Breast epithelium (tissue), 4 donors: ENCODE measurements around the gene TOE1. TPM values are rescaled to one million over a fixed set of nuclear protein-coding genes. Genes with fewer than 3 reads are reported as not detected.

Experiments
- DNase-seq, 2 donors: peaks; one replicate each; pipeline ENCODE4 v3.0.0-alpha.2; 2019; ENCODE audit warnings: low spot score in 2 of 2
- H3K27ac ChIP-seq, 2 donors: fragments of 200-600 bp; sonication (generic) in 1 of 2; one replicate each; pipeline ENCODE4 v1.5.1; 2016 to 2019; ENCODE audit warnings: mild to moderate bottlenecking in 1 of 2
- H3K27me3 ChIP-seq, 2 donors: fragments of 200-600 bp; sonication (generic) in 1 of 2; one replicate each; pipeline versions ENCODE4 v1.5.1 to v1.6.0; 2017 to 2019; ENCODE audit warnings: control low read depth in 1 of 2, mild to moderate bottlenecking in 1 of 2
- H3K36me3 ChIP-seq: fragments of 200-600 bp; one replicate; pipeline ENCODE4 v1.5.1; 2019
- H3K4me1 ChIP-seq, 2 donors: fragments of 200-600 bp; sonication (generic); one replicate each; pipeline ENCODE4 v1.5.1; 2016 to 2019; ENCODE audit warnings: control low read depth in 1 of 2
- H3K4me3 ChIP-seq, 3 donors: fragments of 200-600 bp; sonication (generic); 1 replicate in 2 of 3; 2 replicates in 1 of 3; pipeline ENCODE4 v1.5.1; 2016 to 2019; ENCODE audit warnings: mild to moderate bottlenecking in 3 of 3, moderate library complexity in 2 of 3
- H3K9me3 ChIP-seq, 2 donors: fragments of 200-600 bp; sonication (generic) in 1 of 2; one replicate each; pipeline ENCODE4 v1.5.1; 2016 to 2019; ENCODE audit warnings: control low read depth in 1 of 2
- CTCF ChIP-seq, 3 donors: fragments of 450-650 bp; IDR thresholded peaks; one replicate each; pipeline ENCODE4 v1.5.1; 2016 to 2017; ENCODE audit warnings: antibody characterized with exemption in 3 of 3, mild to moderate bottlenecking in 3 of 3, moderate library complexity in 3 of 3
- POLR2A ChIP-seq: fragments of 450-650 bp; IDR thresholded peaks from one replicate; pipeline ENCODE4 v1.6.1; 2016; ENCODE audit warnings: antibody characterized with exemption, mild to moderate bottlenecking, moderate library complexity
- POLR2AphosphoS5 ChIP-seq, 3 donors: sonication (generic); formaldehyde crosslinking; IDR thresholded peaks; one replicate each; pipeline ENCODE4 v1.6.1; 2017; ENCODE audit warnings: antibody characterized with exemption in 3 of 3
- intact Hi-C: fragments of 100-400 bp; cut with DNase I; formaldehyde crosslinking; loops from one replicate; pipeline ENCODE4 v1.15.1; 2023; ENCODE audit warnings: low total_unique reads
- total RNA-seq, 3 donors: library from RNA; depleted of rRNA; stranded (reverse); fragments of >200 nt; gene quantifications; one replicate each; pipeline ENCODE4 v1.1.0, GENCODE V29; 2016

Gene TOE1
- total RNA-seq, 3 donors from 2014 or later = 8.6 to 21.2 (median 11.1) TPM

GRCh38 chr1:45304311-45305081 lies 35.5 kb upstream of the TOE1 start:
- H3K4me1 ChIP-seq = peaks cover 0 to 6% of the 10 kb centered on the region in 2 donors
- no peak for TF ChIP-seq CTCF (IDR thresholded peaks at IDR 0.05)
- TF ChIP-seq POLR2A = no peak
- no peak for TF ChIP-seq POLR2AphosphoS5 (IDR thresholded peaks at IDR 0.05)
- H3K4me3 ChIP-seq = peak overlapping the region; percentile 62 to 86 (median 67)
- no peaks in the 10 kb centered on the region for H3K27me3 ChIP-seq
- intact Hi-C loops = loop anchor here (5.0 kb wide), 1 partner anchor 292 kb away; the partner anchor contains the start of genes HECTD3 and UROD
- no peaks in the 10 kb centered on the region for H3K36me3 ChIP-seq
- H3K27ac ChIP-seq = peak overlapping the region; percentile 91 to 96
- DNase-seq = no peak
- H3K9me3 ChIP-seq = no peaks in the 10 kb centered on the region

GRCh38 chr1:45305231-45305630 lies 34.7 kb upstream of the TOE1 start:
- H3K27ac ChIP-seq = no peak overlapping the region
- intact Hi-C loops = no loop called here
- H3K36me3 ChIP-seq = no peaks in the 10 kb centered on the region
- no peak overlapping the region for H3K4me3 ChIP-seq
- TF ChIP-seq POLR2A = no peak
- TF ChIP-seq CTCF (IDR thresholded peaks at IDR 0.05) = no peak
- TF ChIP-seq POLR2AphosphoS5 (IDR thresholded peaks at IDR 0.05) = no peak
- DNase-seq = no peak
- H3K27me3 ChIP-seq = no peaks in the 10 kb centered on the region
- no peaks in the 10 kb centered on the region for H3K9me3 ChIP-seq
- peaks cover 0 to 6% of the 10 kb centered on the region in 2 donors for H3K4me1 ChIP-seq

- Histone ChIP-seq H3K9me3 (no peaks in the 10 kb centered on the region), H3K36me3 (no peaks in the 10 kb centered on the region), H3K27me3 (no peaks in the 10 kb centered on the region), H3K4me1 (peaks cover 0 to 6% of the 10 kb centered on the region in 2 donors), H3K27ac (no peak overlapping the region), H3K4me3 (no peak overlapping the region)
- intact Hi-C loops = no loop called here
- DNase-seq = no peak
- TF ChIP-seq CTCF (IDR thresholded peaks at IDR 0.05) (no peak), POLR2A (no peak), POLR2AphosphoS5 (IDR thresholded peaks at IDR 0.05) (no peak)
Observed at GRCh38 chr1:45306319-45306718, 33.7 kb upstream of the TOE1 start.

- H3K4me3 ChIP-seq = no peak overlapping the region
- H3K9me3 ChIP-seq = no peaks in the 10 kb centered on the region
- H3K4me1 ChIP-seq = peaks cover 0 to 6% of the 10 kb centered on the region in 2 donors
- TF ChIP-seq CTCF (IDR thresholded peaks at IDR 0.05) (no peak), POLR2AphosphoS5 (IDR thresholded peaks at IDR 0.05) (no peak), POLR2A (no peak)
- no peak for DNase-seq
- no peaks in the 10 kb centered on the region for H3K36me3 ChIP-seq
- no peak overlapping the region for H3K27ac ChIP-seq
- intact Hi-C loops = no loop called here
- no peaks in the 10 kb centered on the region for H3K27me3 ChIP-seq
Observed at GRCh38 chr1:45306905-45307304, 33.1 kb upstream of the TOE1 start.

GRCh38 chr1:45314266-45314665 lies 25.7 kb upstream of the TOE1 start:
- no peak overlapping the region for H3K4me3 ChIP-seq
- H3K9me3 ChIP-seq = no peaks in the 10 kb centered on the region
- no peak overlapping the region for H3K27ac ChIP-seq
- no peak for DNase-seq
- no peaks in the 10 kb centered on the region for H3K4me1 ChIP-seq
- intact Hi-C loops = no loop called here
- no peaks in the 10 kb centered on the region for H3K36me3 ChIP-seq
- TF ChIP-seq POLR2AphosphoS5 (IDR thresholded peaks at IDR 0.05) = no peak
- TF ChIP-seq CTCF (IDR thresholded peaks at IDR 0.05) = no peak
- no peak for TF ChIP-seq POLR2A
- no peaks in the 10 kb centered on the region for H3K27me3 ChIP-seq
